ENCODE data around the gene G6PD. TPM values are rescaled to one million over a fixed set of nuclear protein-coding genes. Genes with fewer than 3 reads are reported as not detected.

The G6PD gene
- total RNA-seq, 1 donor from 2014 or later: 80.2 TPM

GRCh38 chrX:154508384-154508745, 38.3 kb downstream of the G6PD start:
- intact Hi-C loops (cut with DNase I): no loop called here
- ATAC-seq (no peak), DNase-seq (no peak)
- Histone ChIP-seq H3K27me3 (ENCODE audit: low read depth) (no peaks in the 10 kb centered on the region), H3K36me3 (peaks cover 17% of the 10 kb centered on the region), H3K4me3 (no peak overlapping the region), H3K9me3 (no peaks in the 10 kb centered on the region), H3K27ac (no peak overlapping the region), H3K4me1 (no peaks in the 10 kb centered on the region)
- no peak for TF ChIP-seq CTCF (IDR thresholded peaks at IDR 0.05)

DNA sequence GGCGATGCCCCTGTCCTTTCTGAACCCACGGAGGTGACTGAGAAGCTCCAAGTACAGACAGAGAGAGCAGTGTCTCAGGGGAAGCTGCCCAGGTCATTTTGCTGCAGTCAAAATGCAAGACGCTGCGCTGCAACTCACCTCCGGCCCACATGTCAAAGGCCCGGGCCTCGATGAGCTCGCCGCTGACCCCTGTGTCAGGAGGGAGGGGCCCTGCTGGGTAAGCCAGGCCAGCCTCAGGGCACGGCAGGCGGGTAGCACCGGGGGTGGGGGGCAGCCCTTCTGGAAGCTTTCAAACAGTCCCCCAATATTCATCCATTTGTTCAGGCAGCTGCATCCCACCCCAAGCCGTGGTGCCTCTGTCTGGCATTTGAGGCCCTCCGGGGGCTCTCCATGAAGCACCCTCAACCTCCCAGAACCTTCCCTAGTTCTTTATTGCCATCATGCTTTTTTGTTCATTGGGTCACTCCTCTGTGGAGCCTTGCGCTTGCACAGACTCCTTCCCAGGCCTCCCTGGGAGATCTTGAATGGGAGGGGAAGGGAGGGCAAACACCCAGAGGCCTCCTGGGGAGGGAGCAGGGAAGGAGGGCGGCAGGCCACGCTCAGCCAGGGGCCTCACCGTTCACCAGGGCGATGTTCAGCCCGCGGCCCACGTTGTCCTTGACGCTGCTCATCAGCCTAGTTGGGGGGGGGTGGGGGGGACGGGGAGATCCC, 38.8 kb downstream of the G6PD start:
- H3K27me3 ChIP-seq (ENCODE audit: low read depth): no peaks in the 10 kb centered on the region
- DNase-seq (no peak), ATAC-seq (no peak)
- H3K4me3 ChIP-seq: no peak overlapping the region
- peaks cover 17% of the 10 kb centered on the region for H3K36me3 ChIP-seq
- intact Hi-C loops (cut with DNase I): no loop called here
- no peaks in the 10 kb centered on the region for H3K4me1 ChIP-seq
- no peaks in the 10 kb centered on the region for H3K9me3 ChIP-seq
- no peak for TF ChIP-seq CTCF (IDR thresholded peaks at IDR 0.05)
- H3K27ac ChIP-seq: no peak overlapping the region

GRCh38 chrX:154506483-154507332, 39.9 kb downstream of the G6PD start:
- TF ChIP-seq CTCF (IDR thresholded peaks at IDR 0.05): no peak
- Histone ChIP-seq H3K4me1 (no peaks in the 10 kb centered on the region), H3K27me3 (ENCODE audit: low read depth) (no peaks in the 10 kb centered on the region), H3K4me3 (no peak overlapping the region), H3K9me3 (no peaks in the 10 kb centered on the region), H3K36me3 (peaks cover 17% of the 10 kb centered on the region), H3K27ac (no peak overlapping the region)
- DNase-seq (no peak), ATAC-seq (peak in 1 of 2 donors; percentile 9)
- intact Hi-C loops (cut with DNase I): no loop called here

GRCh38 chrX:154505734-154506133, 40.9 kb downstream of the G6PD start:
- no peaks in the 10 kb centered on the region for H3K4me1 ChIP-seq
- H3K27ac ChIP-seq: no peak overlapping the region
- peaks cover 17% of the 10 kb centered on the region for H3K36me3 ChIP-seq
- H3K4me3 ChIP-seq: no peak overlapping the region
- no peaks in the 10 kb centered on the region for H3K27me3 ChIP-seq (ENCODE audit: low read depth)
- ATAC-seq: peak in 1 of 2 donors; percentile 30
- TF ChIP-seq CTCF (IDR thresholded peaks at IDR 0.05): no peak
- intact Hi-C loops (cut with DNase I): no loop called here
- H3K9me3 ChIP-seq: no peaks in the 10 kb centered on the region
- DNase-seq: no peak

GRCh38 chrX:154502989-154503388, 43.7 kb downstream of the G6PD start:
- Histone ChIP-seq H3K4me3 (no peak overlapping the region), H3K27me3 (ENCODE audit: low read depth) (no peaks in the 10 kb centered on the region), H3K27ac (no peak overlapping the region), H3K9me3 (no peaks in the 10 kb centered on the region), H3K36me3 (peaks cover 17% of the 10 kb centered on the region), H3K4me1 (no peaks in the 10 kb centered on the region)
- ATAC-seq: no peak
- intact Hi-C loops (cut with DNase I): no loop called here
- no peak for DNase-seq
- no peak for TF ChIP-seq CTCF (IDR thresholded peaks at IDR 0.05)

Data from lower lobe of right lung (tissue), 2 donors.